Thyroid gland (tissue), 4 donors: ENCODE measurements around the gene KAZN. TPM values are rescaled to one million over a fixed set of nuclear protein-coding genes. Genes with fewer than 3 reads are reported as not detected.

ENCODE experiments used
- DNase-seq, 2 donors: peaks; one replicate each; pipeline ENCODE4 v3.0.0-alpha.2; 2019
- H3K27ac ChIP-seq, 3 donors: fragments of 200-600 bp; sonication (generic); 1 replicate in 2 of 3; 2 replicates in 1 of 3; pipeline ENCODE4 v1.5.1; 2016 to 2019; ENCODE audit warnings: mild to moderate bottlenecking in 1 of 3, moderate library complexity in 1 of 3
- H3K27me3 ChIP-seq: fragments of 200-600 bp; sonication (generic); one replicate; pipeline ENCODE4 v1.5.1; 2019
- H3K36me3 ChIP-seq, 2 donors: fragments of 200-600 bp; sonication (generic); one replicate each; pipeline ENCODE4 v1.5.1; 2016 to 2019
- H3K4me1 ChIP-seq, 2 donors: fragments of 200-600 bp; sonication (generic); one replicate each; pipeline ENCODE4 v1.5.1; 2017 to 2019
- H3K4me3 ChIP-seq, 3 donors: fragments of 200-600 bp; sonication (generic); replicated peaks in 1 of 3; 1 replicate in 2 of 3; 2 replicates in 1 of 3; pipeline ENCODE4 v1.5.1; 2016; ENCODE audit warnings: mild to moderate bottlenecking in 1 of 3
- H3K9me3 ChIP-seq: fragments of 200-600 bp; sonication (generic); one replicate; pipeline ENCODE4 v1.5.1; 2017
- CTCF ChIP-seq, 6 experiments: fragments of 200-600 bp in 3 of 6; fragments of 450-650 bp in 3 of 6; sonication (generic) in 3 of 6; IDR thresholded peaks; one replicate each; pipeline ENCODE4 v1.5.1; 2016 to 2019; ENCODE audit warnings: antibody characterized with exemption in 6 of 6, mild to moderate bottlenecking in 2 of 6, inconsistent platforms in 1 of 6, moderate library complexity in 1 of 6
- POLR2A ChIP-seq, 2 donors: fragments of 450-650 bp; IDR thresholded peaks; one replicate each; pipeline ENCODE4 v1.6.1; 2017; ENCODE audit warnings: antibody characterized with exemption in 2 of 2, mild to moderate bottlenecking in 2 of 2, moderate library complexity in 1 of 2
- WGBS, 2 donors: methylation state at CpG; one replicate each; pipeline ENCODE4 v1.1.5; 2017; 5-methylcytosine and 5-hydroxymethylcytosine counted together
- intact Hi-C: fragments of 100-400 bp; cut with DNase I; formaldehyde crosslinking; loops from one replicate; pipeline ENCODE4 v1.15.1; 2023
- total RNA-seq, 4 donors: library from RNA; depleted of rRNA; stranded (reverse); fragments of >200 nt; gene quantifications; one replicate each; pipeline ENCODE4 v1.2.3, GENCODE V29; 2016

Gene KAZN
- total RNA-seq, 4 donors from 2014 or later = 14.8 to 28.6 (median 18.2) TPM

- Histone ChIP-seq H3K4me1 (no peaks in the 10 kb centered on the region), H3K36me3 (no peaks in the 10 kb centered on the region), H3K27me3 (no peaks in the 10 kb centered on the region), H3K4me3 (no peak overlapping the region), H3K9me3 (no peaks in the 10 kb centered on the region), H3K27ac (no peak overlapping the region)
- 83 to 85% methylated on average over 7 of the region's 7 CpGs for WGBS, 2 donors
- no peak for TF ChIP-seq CTCF (IDR thresholded peaks at IDR 0.05)
- TF ChIP-seq POLR2A (IDR thresholded peaks at IDR 0.05) = no peak
- intact Hi-C loops = no loop called here
- no peak for DNase-seq
These were observed 126.2 kb downstream of the KAZN start for GRCh38 chr1:14724678-14725077.

- no peak for DNase-seq
- WGBS, 2 donors = 97 to 100% methylated on average over 1 of the region's 1 CpG
- Histone ChIP-seq H3K4me3 (no peak overlapping the region), H3K27ac (no peak overlapping the region), H3K9me3 (no peaks in the 10 kb centered on the region), H3K4me1 (no peaks in the 10 kb centered on the region), H3K27me3 (no peaks in the 10 kb centered on the region), H3K36me3 (no peaks in the 10 kb centered on the region)
- intact Hi-C loops = no loop called here
- TF ChIP-seq POLR2A (IDR thresholded peaks at IDR 0.05) (no peak), CTCF (IDR thresholded peaks at IDR 0.05) (no peak)
These were observed 126.8 kb downstream of the KAZN start for GRCh38 chr1:14725238-14725637.

- no peak overlapping the region for H3K27ac ChIP-seq
- no peaks in the 10 kb centered on the region for H3K9me3 ChIP-seq
- no peaks in the 10 kb centered on the region for H3K36me3 ChIP-seq
- no peak overlapping the region for H3K4me3 ChIP-seq
- H3K27me3 ChIP-seq = no peaks in the 10 kb centered on the region
- no peak for TF ChIP-seq POLR2A (IDR thresholded peaks at IDR 0.05)
- no peak for TF ChIP-seq CTCF (IDR thresholded peaks at IDR 0.05)
- DNase-seq = no peak
- H3K4me1 ChIP-seq = no peaks in the 10 kb centered on the region
- 40 to 69% methylated on average over 1 to 2 of the region's 2 CpGs for WGBS, 2 donors
- intact Hi-C loops = no loop called here
These were observed 127.2 kb downstream of the KAZN start for GRCh38 chr1:14725695-14726094.

GRCh38 chr1:14726606-14727005, 128.1 kb downstream of the KAZN start:
- 76 to 88% methylated on average over 6 of the region's 6 CpGs for WGBS, 2 donors
- no peak for TF ChIP-seq POLR2A (IDR thresholded peaks at IDR 0.05)
- no peak for DNase-seq
- Histone ChIP-seq H3K27ac (no peak overlapping the region), H3K4me3 (no peak overlapping the region), H3K36me3 (no peaks in the 10 kb centered on the region), H3K4me1 (no peaks in the 10 kb centered on the region), H3K27me3 (no peaks in the 10 kb centered on the region), H3K9me3 (no peaks in the 10 kb centered on the region)
- intact Hi-C loops = no loop called here

GRCh38 chr1:14728516-14728915, 130.0 kb downstream of the KAZN start:
- Histone ChIP-seq H3K27ac (no peak overlapping the region), H3K9me3 (no peaks in the 10 kb centered on the region), H3K27me3 (no peaks in the 10 kb centered on the region), H3K36me3 (no peaks in the 10 kb centered on the region), H3K4me3 (no peak overlapping the region), H3K4me1 (peaks cover 3 to 8% of the 10 kb centered on the region in 2 donors)
- no peak for DNase-seq
- TF ChIP-seq CTCF (IDR thresholded peaks at IDR 0.05) (no peak), POLR2A (IDR thresholded peaks at IDR 0.05) (no peak)
- 75 to 86% methylated on average over 7 of the region's 7 CpGs for WGBS, 2 donors
- intact Hi-C loops = no loop called here

- TF ChIP-seq POLR2A (IDR thresholded peaks at IDR 0.05) (no peak), CTCF (IDR thresholded peaks at IDR 0.05) (no peak)
- Histone ChIP-seq H3K27me3 (no peaks in the 10 kb centered on the region), H3K27ac (no peak overlapping the region), H3K4me3 (no peak overlapping the region), H3K9me3 (no peaks in the 10 kb centered on the region), H3K36me3 (no peaks in the 10 kb centered on the region), H3K4me1 (peaks cover 3 to 8% of the 10 kb centered on the region in 2 donors)
- intact Hi-C loops = no loop called here
- DNase-seq = no peak
- 77 to 83% methylated on average over 5 of the region's 5 CpGs for WGBS, 2 donors
These were observed 134.2 kb downstream of the KAZN start for GRCh38 chr1:14732728-14733047.
